T-cell (primary cell): ENCODE results near the gene SLC23A2. TPM values are rescaled to one million over a fixed set of nuclear protein-coding genes. Genes with fewer than 3 reads are reported as not detected.

Source experiments
- ATAC-seq, 4 experiments: fragments of 200-7000 bp in 3 of 4; fragments of 150-1000 bp in 1 of 4; cut with Tn5 transposase; replicated peaks in 1 of 4; 1 replicate in 3 of 4; 2 replicates in 1 of 4; pipeline ENCODE4 v1.10.0; 2021; ENCODE audit warnings: moderate library complexity in 3 of 4, mild to moderate bottlenecking in 2 of 4, moderate number of reproducible peaks in 1 of 4
- CTCF ChIA-PET, 2 donors: fragments of 300-600 bp; sonication (Branson Sonifier 250); formaldehyde crosslinking; loops; one replicate each; lab custom pipeline; 2022; ENCODE audit warnings: antibody characterized with exemption in 2 of 2; lab: Charles Lee
- POLR2A ChIA-PET, 2 donors: fragments of 300-600 bp; sonication (Branson Sonifier 250); formaldehyde crosslinking; loops; one replicate each; lab custom pipeline; 2022; ENCODE audit warnings: antibody characterized with exemption in 2 of 2; lab: Charles Lee
- DNase-seq, 35 experiments: peaks; one replicate each; pipeline versions ENCODE4 v3.0.0 to v3.0.0-alpha.2; 2013 to 2023
- H3K27ac ChIP-seq: one replicate; pipeline ENCODE4 v1.5.1; 2013; ENCODE audit warnings: low read length
- H3K27me3 ChIP-seq, 2 experiments: replicated peaks in 1 of 2; 1 replicate in 1 of 2; 2 replicates in 1 of 2; pipeline versions ENCODE4 v1.6.1 to v1.7.0; 2013; ENCODE audit warnings: low read length in 1 of 2, mixed read lengths in 1 of 2; ENCODE audit not compliant: control insufficient read depth in 2 of 2, insufficient read depth in 2 of 2; ENCODE audit errors: extremely low read depth in 1 of 2
- H3K36me3 ChIP-seq, 2 donors: 1 replicate in 1 of 2; 2 replicates in 1 of 2; pipeline versions ENCODE4 v1.6.1 to v1.7.0; 2013; ENCODE audit warnings: low read length in 1 of 2; ENCODE audit not compliant: control insufficient read depth in 2 of 2, insufficient read depth in 1 of 2; ENCODE audit errors: extremely low read depth in 1 of 2
- H3K4me1 ChIP-seq, 2 experiments: 1 replicate in 1 of 2; 2 replicates in 1 of 2; pipeline versions ENCODE4 v1.6.1 to v1.7.0; 2013; ENCODE audit warnings: low read length in 2 of 2, mixed read lengths in 1 of 2; ENCODE audit not compliant: insufficient read depth in 2 of 2, control insufficient read depth in 1 of 2; ENCODE audit errors: extremely low read depth in 1 of 2
- H3K4me3 ChIP-seq, 2 donors: 1 replicate in 1 of 2; 2 replicates in 1 of 2; pipeline versions ENCODE4 v1.5.1 to v1.7.0; 2013; ENCODE audit warnings: mild to moderate bottlenecking in 2 of 2, low read length in 1 of 2, moderate library complexity in 1 of 2; ENCODE audit not compliant: control insufficient read depth in 1 of 2; ENCODE audit errors: extremely low read depth in 1 of 2
- H3K9me3 ChIP-seq: 2 replicates; pipeline ENCODE4 v1.7.0; 2013
- H3K27ac Mint-ChIP-seq, 2 donors: one replicate each; pipeline ENCODE4 v1.8.0; 2020 to 2021; ENCODE audit warnings: mild to moderate bottlenecking in 2 of 2, mixed read lengths in 2 of 2
- H3K27me3 Mint-ChIP-seq, 2 donors: one replicate each; pipeline ENCODE4 v1.8.0; 2021 to 2022; ENCODE audit warnings: mixed read lengths in 2 of 2
- H3K36me3 Mint-ChIP-seq: one replicate; pipeline ENCODE4 v1.8.0; 2021; ENCODE audit warnings: mixed read lengths
- H3K4me1 Mint-ChIP-seq, 3 donors: one replicate each; pipeline ENCODE4 v1.8.0; 2020 to 2022; ENCODE audit warnings: mixed read lengths in 3 of 3, mild to moderate bottlenecking in 1 of 3
- H3K4me3 Mint-ChIP-seq, 3 donors: one replicate each; pipeline ENCODE4 v1.8.0; 2020 to 2022; ENCODE audit warnings: mild to moderate bottlenecking in 3 of 3, mixed read lengths in 3 of 3, moderate library complexity in 3 of 3
- H3K9me3 Mint-ChIP-seq, 3 donors: one replicate each; pipeline ENCODE4 v1.8.0; 2020 to 2022; ENCODE audit warnings: mixed read lengths in 3 of 3
- WGBS: methylation state at CpG from one replicate; pipeline ENCODE4 v1.1.5; 2013; ENCODE audit warnings: missing lambda C conversion rate; ENCODE audit not compliant: insufficient coverage; 5-methylcytosine and 5-hydroxymethylcytosine counted together
- total RNA-seq, 35 experiments: library from RNA in 6 of 35; stranded (reverse) in 6 of 35; fragments of 120-200 nt in 1 of 35; gene quantifications; one replicate each; pipeline versions ENCODE4 v1.2.1 to v1.2.4 and lab custom pipeline; 2013 to 2026

SLC23A2 gene
- total RNA-seq, 5 donors from 2014 or later (not counting 1 experiment from before 2014, with no cell fraction given): 17.7 to 22.9 (median 20.9) TPM

DNA sequence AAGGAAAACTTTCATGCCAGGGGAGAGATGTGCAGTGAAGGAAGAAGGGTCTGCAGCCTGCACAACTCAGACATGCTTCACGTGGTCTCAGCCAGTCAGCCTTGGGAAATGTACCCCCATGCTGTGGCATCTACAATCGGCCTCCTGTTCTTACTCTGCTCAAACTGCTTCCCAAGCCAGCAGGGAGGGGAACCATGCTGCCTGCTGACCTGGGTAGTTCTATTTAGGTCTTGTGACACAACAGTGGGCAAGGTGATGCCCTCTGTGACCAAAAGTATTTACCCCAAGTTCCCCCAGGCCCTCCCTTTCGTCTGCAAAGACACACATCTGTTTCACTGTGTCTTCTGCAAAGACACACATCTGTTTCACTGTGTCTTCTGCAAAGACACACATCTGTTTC is 106.9 kb downstream of the SLC23A2 start:
- H3K9me3 Mint-ChIP-seq: no peaks in the 10 kb centered on the region
- DNase-seq (no peak), ATAC-seq (no peak)
- no peak overlapping the region for H3K4me3 ChIP-seq
- H3K4me1 Mint-ChIP-seq: peaks cover 0 to 6% (median 5%) of the 10 kb centered on the region in 3 donors
- H3K27me3 Mint-ChIP-seq: no peaks in the 10 kb centered on the region
- H3K27ac Mint-ChIP-seq: no peak overlapping the region
- H3K36me3 ChIP-seq: peaks cover 14 to 20% of the 10 kb centered on the region in 2 donors
- H3K9me3 ChIP-seq: no peaks in the 10 kb centered on the region
- ChIA-PET POLR2A (no interaction called here), CTCF (no interaction called here)
- H3K27ac ChIP-seq: no peak overlapping the region
- no peaks in the 10 kb centered on the region for H3K4me1 ChIP-seq
- peaks cover 38% of the 10 kb centered on the region for H3K36me3 Mint-ChIP-seq
- WGBS: 100% methylated on average over 2 of the region's 3 CpGs
- no peaks in the 10 kb centered on the region for H3K27me3 ChIP-seq
- H3K4me3 Mint-ChIP-seq: no peak overlapping the region

DNA sequence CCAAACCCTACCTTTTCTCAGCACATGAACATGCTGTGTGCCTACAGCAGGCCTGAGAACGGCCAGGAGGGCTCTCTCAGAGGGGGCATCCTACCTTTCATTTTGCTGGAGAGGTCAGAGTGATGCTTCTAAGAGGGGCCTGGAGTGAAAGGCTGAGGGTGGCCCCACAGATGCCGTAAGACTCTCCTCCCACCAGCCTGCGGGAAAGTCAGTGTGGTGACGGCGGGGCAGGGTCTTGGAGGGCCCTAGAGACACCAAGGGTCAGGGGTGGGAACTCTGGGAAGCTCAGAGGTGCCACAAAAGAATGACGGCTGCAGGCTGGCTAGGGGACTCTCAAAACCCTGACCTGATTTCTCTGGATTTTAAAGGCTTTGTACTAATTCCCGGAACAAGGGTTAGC is 107.6 kb downstream of the SLC23A2 start:
- Histone ChIP-seq H3K36me3 (peaks cover 12 to 18% of the 10 kb centered on the region in 2 donors), H3K4me1 (no peaks in the 10 kb centered on the region), H3K4me3 (no peak overlapping the region), H3K27ac (no peak overlapping the region), H3K27me3 (no peaks in the 10 kb centered on the region), H3K9me3 (no peaks in the 10 kb centered on the region)
- Mint-ChIP-seq H3K9me3 (no peaks in the 10 kb centered on the region), H3K36me3 (peaks cover 36% of the 10 kb centered on the region), H3K27ac (no peak overlapping the region), H3K4me1 (peaks cover 0 to 6% (median 5%) of the 10 kb centered on the region in 3 donors), H3K4me3 (no peak overlapping the region), H3K27me3 (no peaks in the 10 kb centered on the region)
- POLR2A ChIA-PET: no interaction called here
- CTCF ChIA-PET: no interaction called here
- WGBS: 100% methylated on average over 6 of the region's 7 CpGs
- no peak for DNase-seq
- ATAC-seq: no peak

DNA sequence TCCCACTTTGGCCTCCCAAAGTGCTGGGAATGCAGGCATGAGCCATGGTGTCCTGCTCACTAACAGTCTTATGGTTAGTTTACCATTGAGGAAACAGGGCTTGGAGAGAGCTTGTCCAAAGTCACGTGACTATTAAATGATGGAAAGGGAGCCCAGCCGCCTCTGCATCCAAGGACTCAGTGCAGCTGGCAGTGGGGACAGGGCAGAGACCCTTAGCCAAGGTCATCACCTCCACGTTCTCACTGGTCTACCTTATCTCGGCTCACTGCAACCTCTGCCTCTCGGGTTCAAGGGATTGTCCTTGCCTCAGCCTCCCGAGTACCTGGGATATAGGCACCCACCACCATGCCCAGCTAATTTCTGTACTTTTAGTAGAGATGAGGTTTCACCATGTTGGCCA is 109.3 kb downstream of the SLC23A2 start:
- ChIA-PET POLR2A (no interaction called here), CTCF (no interaction called here)
- Mint-ChIP-seq H3K27me3 (no peaks in the 10 kb centered on the region), H3K4me1 (peaks cover 0 to 5% (median under 1%) of the 10 kb centered on the region in 3 donors), H3K4me3 (no peak overlapping the region), H3K27ac (no peak overlapping the region), H3K36me3 (peaks cover 28% of the 10 kb centered on the region), H3K9me3 (no peaks in the 10 kb centered on the region)
- Histone ChIP-seq H3K4me1 (no peaks in the 10 kb centered on the region), H3K9me3 (no peaks in the 10 kb centered on the region), H3K27me3 (no peaks in the 10 kb centered on the region), H3K4me3 (no peak overlapping the region), H3K36me3 (peaks cover 12 to 21% of the 10 kb centered on the region in 2 donors), H3K27ac (no peak overlapping the region)
- WGBS: 20% methylated on average over 1 of the region's 6 CpGs
- no peak for ATAC-seq
- DNase-seq: no peak

DNA sequence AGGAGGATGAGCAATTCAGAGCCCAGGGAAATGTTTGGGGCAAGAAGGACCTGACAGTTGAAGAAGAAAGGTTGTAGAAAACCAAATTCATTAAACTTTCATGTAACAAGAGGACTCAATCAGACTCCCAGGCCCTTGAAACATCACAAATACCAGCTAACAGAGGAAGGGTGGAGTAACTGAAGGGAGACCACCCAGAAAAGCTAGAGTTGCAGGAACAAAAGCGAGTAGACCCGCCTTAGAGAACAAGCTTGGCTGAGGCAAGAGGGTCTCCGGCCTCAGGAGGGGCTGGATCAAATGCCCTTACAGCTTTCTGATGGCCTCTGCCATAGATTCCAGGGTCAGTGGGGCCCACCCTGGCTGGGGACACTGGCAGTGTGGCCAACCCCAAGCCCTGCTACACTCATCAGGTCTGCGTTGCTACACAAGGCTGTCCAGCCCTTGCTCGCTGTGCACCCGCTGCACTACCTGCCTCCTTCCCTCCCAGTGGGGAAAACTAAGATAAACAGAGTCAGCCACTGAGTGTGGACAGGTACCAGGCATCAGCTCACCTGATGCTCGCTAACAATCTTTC is 110.0 kb downstream of the SLC23A2 start:
- ATAC-seq: no peak
- Mint-ChIP-seq H3K9me3 (no peaks in the 10 kb centered on the region), H3K27ac (no peak overlapping the region), H3K4me1 (peaks cover 0 to 4% (median 4%) of the 10 kb centered on the region in 3 donors), H3K4me3 (no peak overlapping the region), H3K27me3 (no peaks in the 10 kb centered on the region), H3K36me3 (peaks cover 28% of the 10 kb centered on the region)
- Histone ChIP-seq H3K27me3 (no peaks in the 10 kb centered on the region), H3K36me3 (peaks cover 11 to 21% of the 10 kb centered on the region in 2 donors), H3K9me3 (no peaks in the 10 kb centered on the region), H3K4me1 (no peaks in the 10 kb centered on the region), H3K4me3 (no peak overlapping the region), H3K27ac (no peak overlapping the region)
- POLR2A ChIA-PET: no interaction called here
- CTCF ChIA-PET: interaction anchor here in 1 of 2 donors (0.6 kb wide), 1 partner anchor 88 kb away, joined by 3 read pairs; no protein-coding TSS in a partner anchor
- no peak for DNase-seq
- WGBS: 92% methylated on average over 6 of the region's 7 CpGs

GRCh38 chr20:4889446-4889845 is 111.9 kb downstream of the SLC23A2 start:
- ChIA-PET CTCF (no interaction called here), POLR2A (no interaction called here)
- Histone ChIP-seq H3K36me3 (peaks cover 6 to 26% of the 10 kb centered on the region in 2 donors), H3K27ac (no peak overlapping the region), H3K9me3 (no peaks in the 10 kb centered on the region), H3K4me1 (no peaks in the 10 kb centered on the region), H3K27me3 (no peaks in the 10 kb centered on the region), H3K4me3 (no peak overlapping the region)
- H3K4me1 Mint-ChIP-seq: peaks cover 0 to 4% (median 0%) of the 10 kb centered on the region in 3 donors
- no peak overlapping the region for H3K27ac Mint-ChIP-seq
- no peak for DNase-seq
- 96% methylated on average over 5 of the region's 7 CpGs for WGBS
- H3K4me3 Mint-ChIP-seq: no peak overlapping the region
- ATAC-seq: no peak
- peaks cover 38% of the 10 kb centered on the region for H3K36me3 Mint-ChIP-seq
- no peaks in the 10 kb centered on the region for H3K27me3 Mint-ChIP-seq
- H3K9me3 Mint-ChIP-seq: no peaks in the 10 kb centered on the region

- ATAC-seq (no peak), DNase-seq (no peak)
- no peaks in the 10 kb centered on the region for H3K9me3 ChIP-seq
- no peaks in the 10 kb centered on the region for H3K27me3 ChIP-seq
- CTCF ChIA-PET: no interaction called here
- 91% methylated on average over 8 of the region's 11 CpGs for WGBS
- POLR2A ChIA-PET: no interaction called here
- Mint-ChIP-seq H3K9me3 (no peaks in the 10 kb centered on the region), H3K4me1 (peaks cover 0 to 4% (median 0%) of the 10 kb centered on the region in 3 donors), H3K4me3 (no peak overlapping the region), H3K27ac (no peak overlapping the region), H3K36me3 (peaks cover 46% of the 10 kb centered on the region), H3K27me3 (no peaks in the 10 kb centered on the region)
- peaks cover 9 to 42% of the 10 kb centered on the region in 2 donors for H3K36me3 ChIP-seq
- H3K27ac ChIP-seq: no peak overlapping the region
- H3K4me3 ChIP-seq: no peak overlapping the region
- no peaks in the 10 kb centered on the region for H3K4me1 ChIP-seq
These were observed 113.7 kb downstream of the SLC23A2 start for GRCh38 chr20:4887586-4887985.
